ENCODE results near the gene POU2AF2.
"Not testable (repeated sequence)": the region's sequence is repeated elsewhere in the genome, so short reads cannot be mapped to it uniquely, and the experiment has no call there.

Gene POU2AF2

GRCh38 chr11:111305162-111305802 is 59.8 kb downstream of the POU2AF2 start:
- DNase-seq: no peak

- no peak for DNase-seq
Observed at GRCh38 chr11:111305876-111306275, 60.4 kb downstream of the POU2AF2 start.

- no peak for DNase-seq
Observed at GRCh38 chr11:111306321-111306720, 60.8 kb downstream of the POU2AF2 start.

- DNase-seq: no peak
Observed at GRCh38 chr11:111307472-111308108, 62.1 kb downstream of the POU2AF2 start.

- no peak for DNase-seq
Observed at GRCh38 chr11:111308140-111308539, 62.6 kb downstream of the POU2AF2 start.

GRCh38 chr11:111309215-111309915 is 63.8 kb downstream of the POU2AF2 start:
- no peak for DNase-seq

GRCh38 chr11:111310088-111310487 is 64.6 kb downstream of the POU2AF2 start:
- no peak for DNase-seq

GRCh38 chr11:111310723-111311122 is 65.2 kb downstream of the POU2AF2 start:
- no peak for DNase-seq

- no peak for DNase-seq
Observed at GRCh38 chr11:111312076-111312475, 66.6 kb downstream of the POU2AF2 start.

- DNase-seq: peak; percentile 41
Observed at GRCh38 chr11:111319296-111319695, 73.8 kb downstream of the POU2AF2 start.

- not testable (repeated sequence) for DNase-seq
Observed at GRCh38 chr11:111320199-111320598, 74.7 kb downstream of the POU2AF2 start.

GRCh38 chr11:111320728-111321568 is 75.4 kb downstream of the POU2AF2 start:
- no peak for DNase-seq

- no peak for DNase-seq
Observed at GRCh38 chr11:111322534-111322933, 77.0 kb downstream of the POU2AF2 start.

- DNase-seq: no peak
Observed at GRCh38 chr11:111324277-111324720, 78.8 kb downstream of the POU2AF2 start.

GRCh38 chr11:111325259-111325658 is 79.7 kb downstream of the POU2AF2 start:
- DNase-seq: no peak

- DNase-seq: no peak
Observed at GRCh38 chr11:111326824-111327223, 81.3 kb downstream of the POU2AF2 start.

- no peak for DNase-seq
Observed at GRCh38 chr11:111327908-111328624, 82.5 kb downstream of the POU2AF2 start.

- no peak for DNase-seq
Observed at GRCh38 chr11:111329306-111330204, 84.0 kb downstream of the POU2AF2 start.

- no peak for DNase-seq
Observed at GRCh38 chr11:111330234-111330893, 84.8 kb downstream of the POU2AF2 start.

- no peak for DNase-seq
Observed at GRCh38 chr11:111331711-111332479, 86.4 kb downstream of the POU2AF2 start.
